CD8-positive, alpha-beta memory T cell (primary cell): ENCODE data around the gene CTAG1A. TPM values are rescaled to one million over a fixed set of nuclear protein-coding genes. Genes with fewer than 3 reads are reported as not detected.

Experiments used
- polyA plus RNA-seq: library from polyadenylated mRNA; unstranded; fragments of 300-500 nt; fragmentation: Illumina TruSeq; gene quantifications from one replicate; pipeline ENCODE4 v1.2.3, GENCODE V29; 2021
- total RNA-seq, 2 experiments: library from RNA; stranded (reverse); gene quantifications; one replicate each; pipeline ENCODE4 v1.2.3, GENCODE V29; 2021

The CTAG1A gene
- total and polyA plus RNA-seq, 3 experiments from 2014 or later, result not detected

Other genes with a start within 250 kb of the CTAG1A start
- 1,000 to 10,000 TPM; 1,299 to 1,356 TPM for gene FLNA, start 210.5 kb upstream of the CTAG1A start, total RNA-seq
- gene FLNA, start 210.5 kb upstream of the CTAG1A start, polyA plus RNA-seq, result 799 TPM
- gene EMD, start 205.8 kb upstream of the CTAG1A start, total RNA-seq, result 100 to 1,000 TPM; 107 to 119 TPM
- 37.2 TPM for gene EMD, start 205.8 kb upstream of the CTAG1A start, polyA plus RNA-seq
- gene RPL10, start 186.8 kb upstream of the CTAG1A start, total RNA-seq, result 1,000 to 10,000 TPM; 3,198 to 3,218 TPM
- gene RPL10, start 186.8 kb upstream of the CTAG1A start, polyA plus RNA-seq, result 4,855 TPM
- gene DNASE1L1, start 175.9 kb upstream of the CTAG1A start, total RNA-seq, result 10 to 100 TPM in 1 of 2 experiments, 1 to 10 TPM in 1; 9.8 to 10.1 TPM
- gene DNASE1L1, start 175.9 kb upstream of the CTAG1A start, polyA plus RNA-seq, result 19.1 TPM
- 10 to 100 TPM; 51.9 to 52.3 TPM for gene TAFAZZIN, start 173.6 kb upstream of the CTAG1A start, total RNA-seq
- 41.4 TPM for gene TAFAZZIN, start 173.6 kb upstream of the CTAG1A start, polyA plus RNA-seq
- gene ATP6AP1, start 156.5 kb upstream of the CTAG1A start, total RNA-seq, result 10 to 100 TPM; 43.0 to 43.2 TPM
- 129 TPM for gene ATP6AP1, start 156.5 kb upstream of the CTAG1A start, polyA plus RNA-seq
- gene GDI1, start 148.0 kb upstream of the CTAG1A start, total RNA-seq, result 100 to 1,000 TPM; 107 to 113 TPM
- 49.1 TPM for gene GDI1, start 148.0 kb upstream of the CTAG1A start, polyA plus RNA-seq
- 10 to 100 TPM; 79.5 to 81.3 TPM for gene FAM50A, start 141.0 kb upstream of the CTAG1A start, total RNA-seq
- gene FAM50A, start 141.0 kb upstream of the CTAG1A start, polyA plus RNA-seq, result 59.6 TPM
- gene PLXNA3, start 126.9 kb upstream of the CTAG1A start, total RNA-seq, result 10 to 100 TPM; 34.1 to 39.2 TPM
- 0.79 TPM for gene PLXNA3, start 126.9 kb upstream of the CTAG1A start, polyA plus RNA-seq
- gene LAGE3, start 105.9 kb upstream of the CTAG1A start, total RNA-seq, result 10 to 100 TPM; 72.5 to 74.6 TPM
- gene LAGE3, start 105.9 kb upstream of the CTAG1A start, polyA plus RNA-seq, result 51.2 TPM
- 10 to 100 TPM; 58.9 to 64.3 TPM for gene UBL4A, start 98.5 kb upstream of the CTAG1A start, total RNA-seq
- gene UBL4A, start 98.5 kb upstream of the CTAG1A start, polyA plus RNA-seq, result 55.3 TPM
- 10 to 100 TPM; 40.8 to 45.7 TPM for gene SLC10A3, start 94.5 kb upstream of the CTAG1A start, total RNA-seq
- 81.0 TPM for gene SLC10A3, start 94.5 kb upstream of the CTAG1A start, polyA plus RNA-seq
- gene FAM3A, start 68.9 kb upstream of the CTAG1A start, total RNA-seq, result 10 to 100 TPM; 28.4 to 29.4 TPM
- gene FAM3A, start 68.9 kb upstream of the CTAG1A start, polyA plus RNA-seq, result 29.6 TPM
- gene G6PD, start 38.3 kb upstream of the CTAG1A start, total RNA-seq, result 100 to 1,000 TPM; 108 to 116 TPM
- 10.7 TPM for gene G6PD, start 38.3 kb upstream of the CTAG1A start, polyA plus RNA-seq
- 10 to 100 TPM; 33.9 to 35.4 TPM for gene IKBKG, start 37.5 kb upstream of the CTAG1A start, total RNA-seq
- gene IKBKG, start 37.5 kb upstream of the CTAG1A start, polyA plus RNA-seq, result 34.8 TPM
- gene CTAG1B, start 34.1 kb downstream of the CTAG1A start, total RNA-seq, result not detected
- not detected for gene CTAG1B, start 34.1 kb downstream of the CTAG1A start, polyA plus RNA-seq
- 10 to 100 TPM; 44.1 to 47.3 TPM for gene CTAG2, start 68.4 kb downstream of the CTAG1A start, total RNA-seq
- not detected for gene CTAG2, start 68.4 kb downstream of the CTAG1A start, polyA plus RNA-seq
- gene GAB3, start 165.9 kb downstream of the CTAG1A start, total RNA-seq, result 1 to 10 TPM; 6.2 to 6.7 TPM
- 11.9 TPM for gene GAB3, start 165.9 kb downstream of the CTAG1A start, polyA plus RNA-seq
- 100 to 1,000 TPM; 214 to 219 TPM for gene DKC1, start 177.7 kb downstream of the CTAG1A start, total RNA-seq
- 43.6 TPM for gene DKC1, start 177.7 kb downstream of the CTAG1A start, polyA plus RNA-seq
- gene MPP1, start 220.4 kb downstream of the CTAG1A start, total RNA-seq, result 10 to 100 TPM; 12.8 to 13.0 TPM
- 14.7 TPM for gene MPP1, start 220.4 kb downstream of the CTAG1A start, polyA plus RNA-seq
- gene SMIM9, start 249.5 kb downstream of the CTAG1A start, total RNA-seq, result not detected
- not detected for gene SMIM9, start 249.5 kb downstream of the CTAG1A start, polyA plus RNA-seq